Prostate gland (tissue), 2 donors: ENCODE measurements around the gene CSF3. TPM values are rescaled to one million over a fixed set of nuclear protein-coding genes. Genes with fewer than 3 reads are reported as not detected.
A peak's percentile ranks its signal among the peaks of the same experiment; 100 is the strongest.

ENCODE experiments used
- DNase-seq: peaks from one replicate; pipeline ENCODE4 v3.0.0-alpha.2; 2019; ENCODE audit warnings: low spot score
- H3K27ac ChIP-seq, 2 donors: fragments of 200-600 bp; sonication (generic); 2 replicates each; pipeline ENCODE4 v1.5.1; 2017 to 2019
- H3K27me3 ChIP-seq: fragments of 200-600 bp; sonication (generic); replicated peaks from 2 replicates; pipeline ENCODE4 v1.5.1; 2019; ENCODE audit not compliant: insufficient read depth
- H3K36me3 ChIP-seq, 2 donors: fragments of 200-600 bp; sonication (generic); 1 replicate in 1 of 2; 2 replicates in 1 of 2; pipeline versions ENCODE4 v1.5.1 to v1.8.1; 2017 to 2019
- H3K4me1 ChIP-seq: fragments of 200-600 bp; sonication (generic); replicated peaks from 2 replicates; pipeline ENCODE4 v1.5.1; 2019
- H3K4me3 ChIP-seq, 2 donors: fragments of 200-600 bp; sonication (generic); 2 replicates each; pipeline ENCODE4 v1.5.1; 2017 to 2019
- H3K9me3 ChIP-seq: fragments of 200-600 bp; sonication (generic); 2 replicates; pipeline ENCODE4 v1.5.1; 2017
- CTCF ChIP-seq, 4 experiments: fragments of 200-600 bp in 2 of 4; fragments of 450-650 bp in 2 of 4; sonication (generic) in 2 of 4; IDR thresholded peaks; 1 replicate in 3 of 4; 2 replicates in 1 of 4; pipeline ENCODE4 v1.5.1; 2016 to 2019; ENCODE audit warnings: antibody characterized with exemption in 4 of 4, mild to moderate bottlenecking in 2 of 4, moderate library complexity in 2 of 4
- POLR2A ChIP-seq: fragments of 450-650 bp; IDR thresholded peaks from one replicate; pipeline ENCODE4 v1.6.1; 2016; ENCODE audit warnings: antibody characterized with exemption, mild to moderate bottlenecking
- POLR2AphosphoS5 ChIP-seq: sonication (generic); formaldehyde crosslinking; IDR thresholded peaks from one replicate; pipeline ENCODE4 v1.6.1; 2017; ENCODE audit warnings: antibody characterized with exemption
- WGBS: methylation state at CpG from one replicate; pipeline ENCODE4 v1.1.5; 2018; 5-methylcytosine and 5-hydroxymethylcytosine counted together
- intact Hi-C: fragments of 100-400 bp; cut with DNase I; formaldehyde crosslinking; loops from one replicate; pipeline ENCODE4 v1.14.2; 2022
- total RNA-seq, 2 donors: library from RNA; depleted of rRNA; stranded (reverse); fragments of >200 nt; gene quantifications; one replicate each; pipeline ENCODE4 v1.1.0, GENCODE V29; 2016

The CSF3 gene
- total RNA-seq, 2 donors from 2014 or later = 0.41 to 2.2 TPM

GRCh38 chr17:40022961-40023541 is 7.8 kb downstream of the CSF3 start:
- Histone ChIP-seq H3K27me3 (no peaks in the 10 kb centered on the region), H3K9me3 (no peaks in the 10 kb centered on the region), H3K4me3 (no peak overlapping the region), H3K36me3 (peaks cover 0 to 10% of the 10 kb centered on the region in 2 donors), H3K4me1 (peaks cover 20% of the 10 kb centered on the region), H3K27ac (peak overlapping the region in 1 of 2 donors; percentile 41)
- intact Hi-C loops = no loop called here
- WGBS = 44% methylated on average over 19 of the region's 19 CpGs
- TF ChIP-seq POLR2A = peak; percentile 49
- TF ChIP-seq POLR2AphosphoS5 = peak; percentile 4
- peak in 1 of 4 experiments; percentile 4 for TF ChIP-seq CTCF (IDR thresholded peaks at IDR 0.05)
- peak; percentile 33 for DNase-seq

DNA sequence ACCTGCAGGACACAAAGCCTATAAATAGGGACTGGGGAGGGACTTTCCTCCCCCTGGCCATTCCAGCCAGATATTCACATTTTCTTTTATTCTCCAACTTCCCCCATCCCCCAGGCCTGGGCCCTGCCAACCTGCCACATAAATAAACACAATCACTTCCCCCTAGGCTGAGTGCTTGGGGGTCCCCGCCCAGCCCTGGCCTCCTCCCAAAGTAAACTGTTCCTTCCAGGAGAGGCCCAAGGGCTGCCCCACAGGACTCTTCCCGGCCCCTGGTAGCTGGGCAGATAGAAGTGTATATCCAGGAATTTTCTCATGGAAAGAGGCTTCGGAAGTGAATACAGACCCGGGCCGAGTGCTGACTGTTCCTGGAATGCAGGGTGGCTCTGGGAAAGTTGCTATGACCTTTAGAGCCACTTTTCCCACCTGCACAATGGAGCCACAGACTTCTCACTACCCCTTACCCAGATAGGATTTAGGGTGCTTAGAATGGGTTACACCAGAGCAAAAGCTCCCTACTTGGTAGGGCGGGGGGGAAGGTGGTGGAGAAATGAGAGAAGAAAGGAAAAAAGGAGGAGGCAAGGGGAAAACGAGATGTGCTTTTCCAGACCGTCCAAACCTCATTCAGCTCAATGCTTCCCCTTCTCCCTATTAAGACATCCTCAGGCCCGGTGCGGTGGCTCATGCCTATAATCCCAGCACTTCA is 8.5 kb downstream of the CSF3 start:
- Histone ChIP-seq H3K4me3 (no peak overlapping the region), H3K9me3 (no peaks in the 10 kb centered on the region), H3K36me3 (peaks cover 0 to 10% of the 10 kb centered on the region in 2 donors), H3K27ac (peak overlapping the region in 1 of 2 donors; percentile 41), H3K27me3 (no peaks in the 10 kb centered on the region), H3K4me1 (peaks cover 20% of the 10 kb centered on the region)
- DNase-seq = peak; percentile 36
- TF ChIP-seq POLR2A (no peak), POLR2AphosphoS5 (no peak), CTCF (IDR thresholded peaks at IDR 0.05) (no peak)
- WGBS = 55% methylated on average over 10 of the region's 10 CpGs
- intact Hi-C loops = no loop called here

GRCh38 chr17:40024901-40025300 is 9.7 kb downstream of the CSF3 start:
- no peak for DNase-seq
- Histone ChIP-seq H3K27me3 (no peaks in the 10 kb centered on the region), H3K36me3 (peaks cover 5 to 6% of the 10 kb centered on the region in 2 donors), H3K9me3 (no peaks in the 10 kb centered on the region), H3K4me3 (no peak overlapping the region), H3K4me1 (peaks cover 20% of the 10 kb centered on the region), H3K27ac (no peak overlapping the region)
- intact Hi-C loops = loop anchor here (5.0 kb wide), 2 partner anchors 52 to 152 kb away; partner anchors contain the start of gene RAPGEFL1
- no peak for TF ChIP-seq CTCF (IDR thresholded peaks at IDR 0.05)
- no peak for TF ChIP-seq POLR2A
- no peak for TF ChIP-seq POLR2AphosphoS5
- 92% methylated on average over 8 of the region's 8 CpGs for WGBS

DNA sequence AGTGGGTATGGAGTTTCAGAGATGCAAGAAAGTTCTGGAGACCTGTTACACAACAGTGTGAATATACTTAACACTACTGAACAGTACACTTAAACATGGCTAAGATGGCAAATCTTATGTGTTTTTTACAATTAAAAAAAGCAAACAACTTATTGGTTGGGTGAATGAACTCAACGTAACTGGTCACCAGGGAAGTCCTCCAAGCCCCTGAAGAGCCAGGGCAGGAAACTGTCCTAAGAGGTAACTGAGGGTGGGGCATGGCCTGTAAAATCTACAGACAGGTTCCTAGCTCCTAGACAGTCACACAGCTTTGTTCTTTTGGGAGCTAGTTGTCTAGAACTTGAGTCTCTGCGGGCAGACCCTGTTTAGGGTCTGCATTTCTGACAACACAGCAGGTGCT is 10.3 kb downstream of the CSF3 start:
- Histone ChIP-seq H3K9me3 (no peaks in the 10 kb centered on the region), H3K27ac (peak overlapping the region; percentile 5 to 52), H3K4me3 (no peak overlapping the region), H3K27me3 (no peaks in the 10 kb centered on the region), H3K4me1 (peaks cover 20% of the 10 kb centered on the region), H3K36me3 (peaks cover under 1 to 5% of the 10 kb centered on the region in 2 donors)
- 32% methylated on average over 2 of the region's 2 CpGs for WGBS
- no peak for DNase-seq
- no peak for TF ChIP-seq CTCF (IDR thresholded peaks at IDR 0.05)
- intact Hi-C loops = loop anchor here (5.0 kb wide), 2 partner anchors 52 to 152 kb away; partner anchors contain the start of gene RAPGEFL1
